Ramos (cell line): ENCODE results near the gene RUSF1.

ENCODE experiments used
- in situ Hi-C: fragments of 300-500 bp; cut with MboI; formaldehyde crosslinking; loops from one replicate; pipeline ENCODE4 v1.14.3; 2022; ENCODE audit warnings: low sequenced_read_pairs; ENCODE audit not compliant: unreplicated experiment

Gene RUSF1

GRCh38 chr16:31458073-31458843 is 49.9 kb downstream of the RUSF1 start:
- in situ Hi-C loops = loop anchor here (10.0 kb wide), 1 partner anchor 417 kb away; the partner anchor contains the start of gene ZNF267

DNA sequence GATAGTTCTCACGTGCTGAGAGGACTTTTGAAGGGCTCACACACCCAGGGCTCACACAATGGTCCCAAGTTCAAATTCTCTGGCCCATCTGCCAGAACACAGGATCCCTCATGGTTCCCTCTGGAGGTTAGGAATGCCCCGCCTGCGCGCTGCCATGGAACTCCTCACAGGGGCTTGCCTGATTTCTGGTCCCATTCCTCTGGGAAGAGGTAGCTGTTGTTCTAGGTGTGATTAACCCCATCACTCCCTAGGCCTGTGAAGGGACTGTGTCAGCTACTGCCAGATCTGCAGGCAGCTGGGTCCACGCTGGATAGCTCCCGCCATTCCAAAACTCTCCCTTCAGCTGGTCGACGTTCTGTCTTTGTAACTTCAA is 51.2 kb downstream of the RUSF1 start:
- in situ Hi-C loops = loop anchor here (10.0 kb wide), 1 partner anchor 418 kb away; the partner anchor contains the start of gene ZNF267

DNA sequence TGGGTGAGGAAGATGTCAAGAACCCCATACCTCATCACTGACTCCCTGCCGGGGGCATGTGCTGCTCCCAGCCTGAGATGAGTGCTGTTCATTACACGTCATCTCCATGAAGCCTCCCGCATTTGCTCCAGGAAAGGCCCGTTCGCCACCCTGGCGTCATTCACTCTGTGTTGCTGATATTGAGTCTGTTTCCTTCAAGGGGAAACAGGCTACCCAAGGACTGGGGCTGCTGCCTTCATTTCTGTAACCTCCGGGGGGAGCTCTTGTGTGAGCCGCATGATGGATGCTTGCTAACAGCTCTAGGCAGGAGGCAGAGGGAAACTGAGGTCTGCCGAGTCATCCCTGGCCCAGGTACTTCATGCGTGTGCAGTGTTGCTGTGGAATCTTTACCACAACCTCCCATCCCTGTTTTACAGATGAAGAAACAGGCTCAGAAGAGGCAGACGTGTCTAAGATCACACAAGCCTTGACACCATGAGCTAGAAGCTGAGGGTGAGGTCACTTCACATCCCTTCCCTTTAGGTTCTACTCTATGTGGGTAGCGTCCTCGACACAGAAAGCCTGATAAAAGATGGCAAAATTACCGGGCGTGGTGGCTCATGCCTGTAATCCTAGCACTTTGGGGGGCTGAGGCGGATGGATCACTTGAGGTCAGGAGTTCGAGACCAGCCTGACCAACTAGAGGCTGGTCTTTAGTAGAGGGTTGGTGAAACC is 52.4 kb downstream of the RUSF1 start:
- in situ Hi-C loops = loop anchor here (10.0 kb wide), 1 partner anchor 419 kb away; the partner anchor contains the start of gene ZNF267

DNA sequence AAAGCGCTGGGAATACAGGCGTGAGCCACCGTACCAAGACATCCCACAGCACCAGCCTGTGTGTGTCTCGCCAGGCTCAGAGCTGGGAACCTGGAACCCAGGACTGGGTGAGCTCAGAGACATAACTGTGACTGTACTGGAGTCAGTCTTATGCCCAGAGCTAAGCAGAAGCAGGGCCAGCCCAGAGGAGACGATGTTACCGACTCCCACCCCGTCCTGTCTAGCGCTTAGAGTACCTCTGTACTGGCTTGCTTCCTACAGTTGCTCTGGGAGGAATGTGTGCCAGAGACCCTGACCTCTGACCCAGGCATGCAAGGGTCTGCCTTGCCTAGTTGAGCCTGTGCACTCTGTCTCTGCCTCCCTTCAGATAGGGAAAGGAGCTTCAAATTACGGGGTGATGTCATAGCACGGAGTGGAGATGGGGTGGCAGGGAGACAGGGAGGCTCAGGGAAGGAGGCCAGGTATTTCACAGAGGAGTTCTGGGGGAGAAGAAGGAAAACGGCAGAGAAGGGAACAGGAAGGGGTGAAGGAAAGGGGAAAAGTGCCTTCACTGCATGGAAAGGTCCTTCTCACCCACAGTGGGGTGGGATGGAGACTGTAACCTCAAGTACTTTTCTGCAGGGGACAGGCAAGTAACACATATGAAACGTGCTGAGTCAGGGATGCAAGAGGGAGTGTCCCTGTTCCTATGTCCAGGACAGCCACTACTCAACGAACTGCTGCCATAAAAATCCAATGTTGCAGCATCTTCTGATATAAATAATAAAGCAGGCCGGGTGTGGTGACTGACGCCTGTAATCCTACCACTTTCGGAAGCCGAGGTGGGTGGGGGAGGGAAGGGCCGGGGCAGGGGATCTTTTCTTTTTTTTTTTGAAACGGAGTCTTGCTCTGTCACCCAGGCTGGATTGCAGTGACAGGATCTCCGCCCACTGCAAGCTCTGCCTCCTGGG is 54.7 kb downstream of the RUSF1 start:
- in situ Hi-C loops = loop anchor here (10.0 kb wide), 1 partner anchor 421 kb away; the partner anchor contains the start of gene ZNF267

GRCh38 chr16:31452631-31453106 is 55.5 kb downstream of the RUSF1 start:
- in situ Hi-C loops = loop anchor here (10.0 kb wide), 1 partner anchor 422 kb away; the partner anchor contains the start of gene ZNF267

GRCh38 chr16:31451681-31452351 is 56.4 kb downstream of the RUSF1 start:
- in situ Hi-C loops = loop anchor here (10.0 kb wide), 1 partner anchor 423 kb away; the partner anchor contains the start of gene ZNF267

GRCh38 chr16:31451201-31451600 is 57.0 kb downstream of the RUSF1 start:
- in situ Hi-C loops = loop anchor here (10.0 kb wide), 1 partner anchor 424 kb away; the partner anchor contains the start of gene ZNF267

GRCh38 chr16:31445931-31446330 is 62.3 kb downstream of the RUSF1 start:
- in situ Hi-C loops = loop anchor here (25.0 kb wide), 1 partner anchor 459 kb away; the partner anchor contains the start of gene HSD3B7

DNA sequence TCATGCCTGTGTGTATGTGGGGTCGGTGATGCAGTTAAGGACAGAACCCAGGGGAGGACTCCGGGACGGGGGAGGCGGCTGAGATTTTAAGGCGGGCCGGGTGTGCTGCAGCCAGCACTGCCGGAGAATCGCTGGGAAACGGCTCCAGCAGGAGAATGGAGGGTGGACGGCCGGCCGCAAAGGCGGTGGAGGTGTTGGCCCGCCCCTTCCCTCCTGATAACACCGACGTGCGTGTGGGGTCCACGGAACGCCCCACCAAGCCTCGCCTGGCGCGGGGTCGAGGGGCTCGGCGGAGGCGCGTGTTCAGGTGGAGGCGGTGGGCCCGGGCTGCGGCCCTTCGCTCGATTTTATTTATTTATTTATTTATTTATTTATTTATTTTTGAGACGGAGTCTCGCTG is 66.2 kb downstream of the RUSF1 start:
- in situ Hi-C loops = loop anchor here (25.0 kb wide), 1 partner anchor 455 kb away; the partner anchor contains the start of gene HSD3B7

DNA sequence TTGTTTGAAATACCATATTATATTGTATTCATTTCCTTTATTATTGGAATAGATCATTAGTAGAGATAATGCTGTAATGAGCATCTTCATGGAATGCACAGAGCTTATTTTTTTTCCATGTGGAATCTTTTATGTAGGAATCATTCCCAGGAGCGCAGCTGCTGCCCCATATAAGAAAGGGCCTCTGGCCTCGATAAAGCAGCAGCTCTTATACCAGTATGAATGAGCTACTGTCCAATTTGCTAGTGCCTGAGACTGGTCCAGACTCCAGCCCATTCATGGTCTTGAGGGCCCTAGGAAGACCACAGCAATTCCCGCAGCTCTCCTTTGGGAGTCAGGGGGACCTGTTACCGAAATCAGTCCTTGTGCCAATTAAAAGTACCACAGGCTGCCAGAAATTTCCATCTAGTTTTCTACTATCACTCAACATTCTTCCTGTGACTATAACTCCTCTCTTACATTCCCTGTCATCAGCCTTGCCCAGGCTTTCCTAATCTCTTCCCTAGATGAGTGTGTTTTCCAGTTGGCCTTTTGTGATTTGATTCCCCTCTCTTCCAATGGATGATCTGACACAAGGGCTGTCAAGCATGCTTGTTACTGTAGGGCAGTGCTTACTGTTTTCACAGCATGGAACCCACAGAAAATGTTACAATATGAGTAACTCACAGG is 67.5 kb downstream of the RUSF1 start:
- in situ Hi-C loops = loop anchor here (25.0 kb wide), 1 partner anchor 453 kb away; the partner anchor contains the start of gene HSD3B7

DNA sequence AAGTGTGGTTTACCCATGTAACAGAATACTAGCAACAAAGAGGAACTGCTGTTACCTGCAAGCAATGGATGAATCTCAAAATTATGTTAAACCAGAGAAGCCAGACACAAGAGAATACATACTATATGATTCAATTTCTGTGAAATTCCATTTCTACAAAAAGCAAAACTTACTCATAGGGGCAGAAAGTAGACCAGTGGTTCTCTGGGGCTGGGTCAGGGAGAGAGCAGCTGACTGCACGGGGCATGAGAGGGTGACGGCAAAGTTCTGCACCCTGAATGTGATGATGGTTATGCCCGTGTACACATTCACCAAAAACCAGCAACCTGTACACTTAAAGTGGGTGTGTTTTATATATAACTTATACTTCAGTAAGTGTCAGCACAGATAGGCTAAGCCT is 68.7 kb downstream of the RUSF1 start:
- in situ Hi-C loops = loop anchor here (25.0 kb wide), 1 partner anchor 452 kb away; the partner anchor contains the start of gene HSD3B7
